HUES64 (cell line): Measurements from ENCODE around the gene ABCC1.

Source experiments
- H3K27ac ChIP-seq: 2 replicates; pipeline ENCODE4 v1.7.0; 2013; ENCODE audit warnings: low read depth, low read length, inconsistent platforms
- H3K27me3 ChIP-seq: 2 replicates; pipeline ENCODE4 v1.6.1; 2013; ENCODE audit warnings: mild to moderate bottlenecking, low read length; ENCODE audit not compliant: insufficient read depth
- H3K36me3 ChIP-seq: 2 replicates; pipeline ENCODE4 v1.6.1; 2013; ENCODE audit warnings: mild to moderate bottlenecking, low read length; ENCODE audit not compliant: insufficient read depth
- H3K4me1 ChIP-seq: 2 replicates; pipeline ENCODE4 v1.6.1; 2013; ENCODE audit warnings: mild to moderate bottlenecking, low read length, moderate library complexity; ENCODE audit not compliant: insufficient read depth
- H3K4me3 ChIP-seq: 2 replicates; pipeline ENCODE4 v1.5.1; 2013; ENCODE audit warnings: mild to moderate bottlenecking, low read length, moderate library complexity
- H3K9ac ChIP-seq: 2 replicates; pipeline ENCODE4 v1.6.1; 2013; ENCODE audit warnings: mild to moderate bottlenecking, low read depth, low read length
- H3K9me3 ChIP-seq: 2 replicates; pipeline ENCODE4 v1.6.1; 2013; ENCODE audit warnings: low read depth, low read length; ENCODE audit not compliant: insufficient read depth
- WGBS: fragments of 150-250, 120-280 bp; methylation state at CpG from one replicate; pipeline ENCODE4 v1.1.7; 2013; ENCODE audit warnings: missing lambda C conversion rate; 5-methylcytosine and 5-hydroxymethylcytosine counted together

ABCC1 gene

GRCh38 chr16:16137110-16137509, 187.7 kb downstream of the ABCC1 start:
- H3K27me3 ChIP-seq = no peaks in the 10 kb centered on the region
- 94% methylated on average over 8 of the region's 8 CpGs for WGBS
- no peaks in the 10 kb centered on the region for H3K9me3 ChIP-seq
- H3K36me3 ChIP-seq = peaks cover 92% of the 10 kb centered on the region
- no peak overlapping the region for H3K27ac ChIP-seq
- H3K4me1 ChIP-seq = no peaks in the 10 kb centered on the region
- H3K9ac ChIP-seq = no peak overlapping the region
- no peak overlapping the region for H3K4me3 ChIP-seq

GRCh38 chr16:16138034-16138635, 188.7 kb downstream of the ABCC1 start:
- H3K9me3 ChIP-seq = no peaks in the 10 kb centered on the region
- 98% methylated on average over 15 of the region's 15 CpGs for WGBS
- peaks cover 94% of the 10 kb centered on the region for H3K36me3 ChIP-seq
- no peak overlapping the region for H3K4me3 ChIP-seq
- H3K4me1 ChIP-seq = no peaks in the 10 kb centered on the region
- no peak overlapping the region for H3K9ac ChIP-seq
- H3K27ac ChIP-seq = no peak overlapping the region
- H3K27me3 ChIP-seq = no peaks in the 10 kb centered on the region

GRCh38 chr16:16139061-16139460, 189.6 kb downstream of the ABCC1 start:
- Histone ChIP-seq H3K36me3 (peaks cover 94% of the 10 kb centered on the region), H3K9me3 (no peaks in the 10 kb centered on the region), H3K4me1 (no peaks in the 10 kb centered on the region), H3K4me3 (no peak overlapping the region), H3K27ac (no peak overlapping the region), H3K27me3 (no peaks in the 10 kb centered on the region), H3K9ac (no peak overlapping the region)
- 95% methylated on average over 10 of the region's 10 CpGs for WGBS

GRCh38 chr16:16139806-16140205, 190.4 kb downstream of the ABCC1 start:
- Histone ChIP-seq H3K9me3 (no peaks in the 10 kb centered on the region), H3K4me1 (no peaks in the 10 kb centered on the region), H3K4me3 (no peak overlapping the region), H3K36me3 (peaks cover 87% of the 10 kb centered on the region), H3K27ac (no peak overlapping the region), H3K9ac (no peak overlapping the region), H3K27me3 (no peaks in the 10 kb centered on the region)
- WGBS = 95% methylated on average over 7 of the region's 7 CpGs

- Histone ChIP-seq H3K36me3 (peaks cover 84% of the 10 kb centered on the region), H3K4me3 (no peak overlapping the region), H3K27me3 (no peaks in the 10 kb centered on the region), H3K9ac (no peak overlapping the region), H3K4me1 (no peaks in the 10 kb centered on the region), H3K27ac (no peak overlapping the region), H3K9me3 (no peaks in the 10 kb centered on the region)
- 96% methylated on average over 4 of the region's 4 CpGs for WGBS
Observed at GRCh38 chr16:16140537-16140936, 191.1 kb downstream of the ABCC1 start.

GRCh38 chr16:16141141-16141540, 191.7 kb downstream of the ABCC1 start:
- Histone ChIP-seq H3K27ac (no peak overlapping the region), H3K4me3 (no peak overlapping the region), H3K4me1 (no peaks in the 10 kb centered on the region), H3K9me3 (no peaks in the 10 kb centered on the region), H3K27me3 (no peaks in the 10 kb centered on the region), H3K36me3 (peaks cover 78% of the 10 kb centered on the region), H3K9ac (no peak overlapping the region)
- 95% methylated on average over 11 of the region's 11 CpGs for WGBS

GRCh38 chr16:16141784-16142396, 192.5 kb downstream of the ABCC1 start:
- 97% methylated on average over 6 of the region's 7 CpGs for WGBS
- Histone ChIP-seq H3K9ac (no peak overlapping the region), H3K27me3 (no peaks in the 10 kb centered on the region), H3K36me3 (peaks cover 71% of the 10 kb centered on the region), H3K9me3 (no peaks in the 10 kb centered on the region), H3K4me1 (no peaks in the 10 kb centered on the region), H3K4me3 (no peak overlapping the region), H3K27ac (no peak overlapping the region)

- Histone ChIP-seq H3K9ac (no peak overlapping the region), H3K36me3 (peaks cover 58% of the 10 kb centered on the region), H3K4me1 (no peaks in the 10 kb centered on the region), H3K27me3 (no peaks in the 10 kb centered on the region), H3K9me3 (no peaks in the 10 kb centered on the region), H3K27ac (no peak overlapping the region), H3K4me3 (no peak overlapping the region)
- WGBS = 92% methylated on average over 15 of the region's 15 CpGs
Observed at GRCh38 chr16:16143038-16143763, 193.8 kb downstream of the ABCC1 start.

- no peak overlapping the region for H3K4me3 ChIP-seq
- H3K9ac ChIP-seq = no peak overlapping the region
- 93% methylated on average over 5 of the region's 8 CpGs for WGBS
- no peaks in the 10 kb centered on the region for H3K27me3 ChIP-seq
- no peaks in the 10 kb centered on the region for H3K4me1 ChIP-seq
- H3K36me3 ChIP-seq = peaks cover 51% of the 10 kb centered on the region
- no peaks in the 10 kb centered on the region for H3K9me3 ChIP-seq
- H3K27ac ChIP-seq = no peak overlapping the region; the same call in 1 of the 2 replicates
Observed at GRCh38 chr16:16143931-16144330, 194.5 kb downstream of the ABCC1 start.

- peaks cover 46% of the 10 kb centered on the region for H3K36me3 ChIP-seq
- H3K9ac ChIP-seq = no peak overlapping the region
- 91% methylated on average over 5 of the region's 5 CpGs for WGBS
- no peaks in the 10 kb centered on the region for H3K27me3 ChIP-seq
- no peak overlapping the region for H3K27ac ChIP-seq
- no peaks in the 10 kb centered on the region for H3K4me1 ChIP-seq
- H3K9me3 ChIP-seq = no peaks in the 10 kb centered on the region
- no peak overlapping the region for H3K4me3 ChIP-seq
Observed at GRCh38 chr16:16144416-16144815, 195.0 kb downstream of the ABCC1 start.

- Histone ChIP-seq H3K27me3 (no peaks in the 10 kb centered on the region), H3K4me1 (no peaks in the 10 kb centered on the region), H3K36me3 (peaks cover 37% of the 10 kb centered on the region), H3K27ac (no peak overlapping the region), H3K9me3 (no peaks in the 10 kb centered on the region), H3K4me3 (no peak overlapping the region), H3K9ac (no peak overlapping the region)
- 87% methylated on average over 5 of the region's 5 CpGs for WGBS
Observed at GRCh38 chr16:16145286-16145685, 195.9 kb downstream of the ABCC1 start.
